Astrocyte of the hippocampus (primary cell): Measurements from ENCODE around the gene STXBP4.

ENCODE experiments used
- DNase-seq: peaks from one replicate; pipeline ENCODE4 v3.0.0; 2011; ENCODE audit warnings: low read depth, low spot score

The STXBP4 gene

GRCh38 chr17:55167024-55167725 is 198.6 kb downstream of the STXBP4 start:
- DNase-seq, result no peak

GRCh38 chr17:55168958-55169687 is 200.6 kb downstream of the STXBP4 start:
- DNase-seq, result no peak

GRCh38 chr17:55171634-55172328 is 203.2 kb downstream of the STXBP4 start:
- no peak for DNase-seq

DNA sequence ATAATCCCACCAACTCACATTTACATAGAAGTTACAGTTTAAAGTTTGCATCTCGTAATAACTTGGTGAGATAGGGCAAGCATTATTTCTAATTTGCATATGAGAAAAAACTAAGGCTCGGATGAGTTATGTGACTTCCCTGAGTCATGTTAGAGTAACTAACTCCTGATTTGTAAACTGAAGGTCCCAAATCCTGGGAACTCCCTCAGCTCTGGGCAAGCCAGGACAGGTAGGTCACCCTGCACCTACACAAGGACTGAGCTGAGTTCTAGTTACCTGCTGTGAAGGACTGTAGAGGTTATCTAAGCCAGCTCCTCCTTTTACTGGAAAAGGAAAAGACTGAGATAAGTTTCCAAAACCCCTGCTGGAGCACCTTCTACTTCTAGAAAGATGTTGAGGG is 204.0 kb downstream of the STXBP4 start:
- DNase-seq, result no peak

DNA sequence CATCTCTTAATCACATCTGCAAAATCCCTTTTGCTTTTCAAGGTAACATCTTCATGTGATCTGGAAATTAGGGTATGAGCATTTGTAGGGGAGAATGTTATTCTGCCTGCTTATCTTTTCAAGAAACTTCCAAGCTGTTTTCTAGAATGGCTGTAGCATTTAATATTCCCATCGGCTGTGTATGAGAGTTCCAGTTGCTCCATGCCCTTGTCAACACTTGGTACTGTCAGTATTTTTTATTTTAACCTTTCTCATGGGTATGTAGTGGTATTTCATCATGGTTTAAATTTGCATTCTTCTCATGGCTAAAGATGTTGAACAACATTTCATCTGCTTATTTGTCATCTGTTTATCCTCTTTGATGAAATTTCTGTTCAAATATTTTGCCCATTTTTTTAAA is 205.6 kb downstream of the STXBP4 start:
- no peak for DNase-seq

GRCh38 chr17:55175788-55176427 is 207.3 kb downstream of the STXBP4 start:
- no peak for DNase-seq

GRCh38 chr17:55177159-55177854 is 208.7 kb downstream of the STXBP4 start:
- DNase-seq, result no peak

DNA sequence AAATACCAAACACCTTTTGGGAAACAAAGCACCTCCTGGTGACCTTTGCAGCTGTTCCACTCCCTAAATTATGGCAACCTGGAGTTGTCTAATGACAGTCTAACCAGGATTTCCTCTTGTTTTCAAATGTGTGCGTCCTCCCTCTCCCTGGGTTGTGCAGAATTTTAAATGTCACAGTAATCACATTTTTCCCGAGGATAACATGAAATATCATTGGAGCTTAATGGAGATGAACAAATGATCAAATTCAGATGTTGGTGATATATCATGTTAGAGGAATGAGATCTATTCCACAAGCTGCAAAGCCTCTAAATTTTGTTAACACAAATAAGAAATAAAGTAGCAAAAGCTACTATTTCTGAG is 209.3 kb downstream of the STXBP4 start:
- no peak for DNase-seq

GRCh38 chr17:55186937-55187770 is 218.6 kb downstream of the STXBP4 start:
- no peak for DNase-seq

- no peak for DNase-seq
Observed at GRCh38 chr17:55190748-55191147, 222.2 kb downstream of the STXBP4 start.

GRCh38 chr17:55198690-55199370 is 230.3 kb downstream of the STXBP4 start:
- no peak for DNase-seq

- DNase-seq, result no peak
Observed at GRCh38 chr17:55200904-55201303, 232.3 kb downstream of the STXBP4 start.

DNA sequence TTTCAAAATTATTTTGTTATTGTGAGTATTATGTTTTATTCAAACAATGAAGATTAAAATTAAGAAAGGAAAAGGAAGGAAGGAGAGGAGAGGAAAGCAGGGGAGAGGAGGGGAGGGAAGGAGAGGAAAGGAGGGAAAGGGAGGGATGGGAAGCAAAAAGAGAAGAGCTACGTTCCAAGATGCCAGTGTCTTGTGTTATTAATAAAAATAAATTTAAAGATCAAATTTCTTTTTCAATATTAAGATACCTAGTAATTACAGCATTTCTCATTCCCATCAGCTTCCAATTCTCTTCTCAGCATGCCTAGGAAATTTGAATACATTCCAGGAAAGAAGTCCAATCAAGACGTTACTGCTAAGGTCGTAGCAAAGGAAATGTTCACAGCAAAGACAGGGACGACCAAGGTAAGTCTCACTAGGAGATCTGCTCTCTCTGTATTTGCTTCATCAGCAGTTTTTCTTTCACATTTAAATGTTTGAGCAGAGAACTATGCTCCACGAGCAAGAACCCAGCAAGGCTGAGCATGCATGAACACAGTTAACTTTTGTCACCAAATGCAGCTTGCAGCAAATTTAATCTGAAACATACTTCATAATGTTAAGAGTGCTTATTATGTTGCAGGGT is 232.9 kb downstream of the STXBP4 start:
- DNase-seq, result no peak

DNA sequence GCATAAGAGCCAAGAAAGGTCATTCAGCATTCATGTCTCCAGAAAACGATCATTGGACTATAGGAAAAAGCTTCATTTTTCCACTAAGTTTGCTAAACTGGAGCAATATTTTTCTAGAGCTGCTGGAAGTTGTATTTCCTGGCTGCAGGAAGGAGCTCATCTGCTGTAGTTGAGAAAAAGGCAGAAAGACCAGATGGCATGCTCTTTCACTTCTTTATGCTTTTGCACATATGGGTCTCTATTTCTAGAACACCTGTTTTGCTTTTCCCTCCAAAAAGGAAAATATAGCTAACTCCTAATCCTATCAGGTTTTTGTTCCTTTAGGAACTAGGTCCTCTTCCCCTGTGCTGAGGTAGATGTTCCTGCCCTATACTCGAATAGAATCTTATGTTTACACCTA is 234.3 kb downstream of the STXBP4 start:
- no peak for DNase-seq

DNA sequence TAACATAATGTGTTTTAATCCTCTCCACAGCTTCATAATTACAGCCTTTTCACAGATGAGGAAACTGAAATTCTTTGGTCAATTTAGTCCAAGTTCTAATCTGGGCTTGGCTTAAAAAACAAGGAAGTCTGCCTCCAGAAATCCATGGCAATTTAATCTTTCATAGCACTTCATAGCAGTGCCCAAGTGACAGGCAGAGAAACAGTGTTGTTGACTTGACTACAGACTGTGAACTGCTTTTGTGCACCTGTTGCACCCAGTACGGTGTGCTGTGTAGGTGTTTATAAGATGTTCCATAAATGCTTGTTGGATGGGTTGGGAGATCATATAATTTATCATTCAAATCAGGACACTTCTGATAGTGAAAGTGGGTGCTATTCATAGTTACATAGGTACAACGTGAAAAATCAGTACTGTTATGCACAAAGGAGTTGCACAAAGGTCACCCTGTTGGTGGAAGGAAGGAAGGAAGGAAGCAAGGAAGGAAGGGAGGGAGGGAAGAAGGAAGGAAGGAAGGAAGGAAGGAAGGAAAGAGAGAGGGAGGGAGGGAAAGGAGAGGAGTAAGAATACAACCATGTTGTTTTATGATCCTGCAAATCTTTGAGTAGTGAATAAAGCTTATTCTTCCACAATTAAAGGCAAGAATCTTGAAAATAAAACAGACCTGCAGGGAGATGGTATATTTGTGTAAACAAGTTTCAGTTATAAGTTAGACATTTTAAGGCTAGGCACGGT is 239.7 kb downstream of the STXBP4 start:
- DNase-seq, result no peak

DNA sequence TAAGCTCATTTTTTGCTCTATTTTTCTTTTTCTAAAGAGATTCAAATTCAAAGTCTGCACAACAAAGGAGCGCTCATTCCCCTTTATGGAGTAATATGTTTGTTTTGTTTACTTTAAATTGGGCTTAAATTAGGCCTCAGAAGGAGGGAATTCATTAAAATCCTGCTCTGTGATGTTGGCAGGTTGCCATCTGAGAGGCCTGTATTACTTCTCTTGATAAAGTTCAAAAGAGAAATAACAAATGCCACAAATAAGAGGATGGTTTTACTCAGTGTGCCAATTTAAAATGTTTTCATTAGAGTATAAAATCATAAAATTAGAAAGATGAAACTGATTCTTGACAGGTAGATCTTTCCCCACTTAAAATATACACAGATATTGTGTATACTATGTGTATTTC is 241.7 kb downstream of the STXBP4 start:
- DNase-seq, result peak; percentile 48

DNA sequence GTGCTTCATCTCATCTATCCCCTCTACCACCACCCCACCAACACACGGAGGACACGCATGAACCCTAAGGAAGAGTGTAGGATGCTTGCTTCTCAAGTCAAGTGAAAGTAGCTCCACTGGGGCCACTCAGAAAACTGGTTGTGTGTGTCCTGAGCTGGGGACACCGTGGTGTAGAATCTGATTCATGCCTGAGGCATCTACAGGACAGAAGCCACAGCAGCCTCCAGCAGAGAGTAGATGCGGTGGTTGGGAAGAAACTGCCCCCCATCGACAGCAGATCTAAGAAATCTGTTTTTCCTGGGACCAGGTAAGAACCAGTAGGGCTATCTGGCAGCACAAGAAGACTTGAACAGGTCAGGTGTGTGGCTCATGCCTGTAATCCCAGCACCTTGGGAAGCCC is 244.3 kb downstream of the STXBP4 start:
- DNase-seq, result peak; percentile 15

GRCh38 chr17:55215711-55216110 is 247.1 kb downstream of the STXBP4 start:
- no peak for DNase-seq

- no peak for DNase-seq
Observed at GRCh38 chr17:55216888-55217287, 248.3 kb downstream of the STXBP4 start.
